C4-2B (cell line): ENCODE data around the gene DNAJC21.

ENCODE experiments used
- CTCF ChIP-seq: fragments of 450-650 bp; conservative IDR thresholded peaks from 2 replicates; pipeline ENCODE4 v1.5.1; 2017; ENCODE audit warnings: mild to moderate bottlenecking
- ZFX ChIP-seq: fragments of 450-650 bp; IDR thresholded peaks from 2 replicates; pipeline ENCODE4 v1.6.1; 2017

GRCh38 chr5:34929720-34930461 is 532 bp downstream of the DNAJC21 start:
- TF ChIP-seq CTCF (peak; percentile 5; the same call in 1 of the 2 replicates), ZFX (peak; percentile 72)
